Lung microvascular endothelial cell (primary cell): ENCODE measurements around the gene USP36. TPM values are rescaled to one million over a fixed set of nuclear protein-coding genes. Genes with fewer than 3 reads are reported as not detected.
"Not testable (repeated sequence)": the region's sequence is repeated elsewhere in the genome, so short reads cannot be mapped to it uniquely, and the experiment has no call there.

ENCODE experiments used
- DNase-seq, 2 donors: peaks; one replicate each; pipeline versions ENCODE4 v3.0.0 to v3.0.0-alpha.2; 2010; ENCODE audit warnings: low read depth in 2 of 2
- total RNA-seq: library from RNA; depleted of rRNA; stranded (reverse); fragments of >200 nt; gene quantifications from 2 replicates; pipeline ENCODE4 v1.2.1, GENCODE V29; 2014

Gene USP36
- total RNA-seq, 1 donor from 2014 or later = 9.9 TPM

DNA sequence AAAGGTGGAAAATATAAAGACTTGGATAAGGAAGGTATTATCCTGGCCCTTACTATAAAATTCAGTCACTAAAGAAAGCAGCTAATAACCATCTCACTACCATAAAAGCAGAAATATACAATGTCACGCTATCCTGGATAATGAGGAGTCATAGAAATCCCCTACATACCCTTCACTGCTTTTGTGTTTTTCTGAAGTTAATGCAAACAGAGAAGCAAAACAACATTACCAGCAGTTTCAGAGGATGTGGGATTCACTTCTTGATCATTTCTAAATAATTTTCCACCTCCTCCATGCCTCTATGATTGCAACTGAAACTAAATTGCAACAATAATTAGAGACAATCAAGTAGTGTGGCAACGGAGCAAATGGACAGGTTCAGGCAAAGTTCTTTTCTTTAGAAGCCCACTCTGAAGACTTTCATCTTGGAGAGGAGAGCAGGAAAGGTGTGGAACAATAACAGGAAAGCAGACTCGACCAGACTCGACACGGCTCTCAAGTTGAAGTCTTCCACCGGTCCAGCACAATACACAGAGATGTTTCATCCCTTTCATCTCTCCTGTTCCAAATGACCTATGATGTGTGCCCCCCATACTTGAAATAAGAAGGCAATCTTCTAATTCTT is 68.7 kb downstream of the USP36 start:
- peak in 1 of 2 donors; percentile 43 for DNase-seq

DNA sequence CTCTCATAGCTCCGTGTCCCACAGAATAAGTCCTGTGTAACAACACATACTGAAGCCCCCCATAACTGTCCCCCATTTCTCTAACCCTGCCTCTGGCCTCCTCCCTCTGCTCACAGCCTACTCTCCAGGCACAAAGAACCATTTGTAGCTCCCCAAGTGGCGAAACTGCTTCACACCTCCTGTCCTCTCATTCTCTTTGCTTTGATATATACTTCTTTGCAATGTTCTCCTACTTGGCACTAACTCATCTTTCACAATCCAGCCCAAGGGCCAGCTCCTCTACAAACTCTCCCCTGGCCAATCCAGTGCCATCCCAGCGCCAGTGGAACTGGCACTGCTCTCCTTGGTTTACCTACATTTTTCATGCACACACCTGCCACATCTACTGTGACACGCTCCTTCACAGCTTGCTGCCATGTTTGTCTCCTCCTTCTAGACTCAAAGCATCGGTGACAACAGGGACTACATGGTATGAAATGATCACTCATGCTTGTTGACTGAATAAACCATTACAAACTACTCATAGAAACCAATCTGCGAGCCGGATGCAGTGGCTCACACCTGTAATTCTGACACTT is 71.3 kb downstream of the USP36 start:
- DNase-seq = no peak

DNA sequence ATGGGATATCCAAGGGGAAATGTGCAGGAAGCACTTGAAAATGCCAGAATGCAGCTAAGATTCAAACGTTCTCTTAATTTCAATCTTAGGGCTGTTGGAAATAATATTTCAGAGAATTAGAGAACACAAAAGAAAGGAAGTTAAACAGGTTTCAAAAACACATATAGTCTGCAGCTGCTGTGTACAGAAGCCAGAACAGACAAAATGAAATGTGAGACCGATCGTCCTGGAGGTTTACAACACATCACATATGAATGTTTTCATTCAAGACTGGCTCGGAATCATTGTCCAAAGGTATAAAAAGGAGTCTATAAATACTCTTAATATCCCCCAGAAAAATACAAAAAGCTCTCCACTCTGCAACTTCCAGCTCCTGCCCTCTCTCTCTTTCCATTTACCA is 72.8 kb downstream of the USP36 start:
- peak in 1 of 2 donors; percentile 30 for DNase-seq

DNA sequence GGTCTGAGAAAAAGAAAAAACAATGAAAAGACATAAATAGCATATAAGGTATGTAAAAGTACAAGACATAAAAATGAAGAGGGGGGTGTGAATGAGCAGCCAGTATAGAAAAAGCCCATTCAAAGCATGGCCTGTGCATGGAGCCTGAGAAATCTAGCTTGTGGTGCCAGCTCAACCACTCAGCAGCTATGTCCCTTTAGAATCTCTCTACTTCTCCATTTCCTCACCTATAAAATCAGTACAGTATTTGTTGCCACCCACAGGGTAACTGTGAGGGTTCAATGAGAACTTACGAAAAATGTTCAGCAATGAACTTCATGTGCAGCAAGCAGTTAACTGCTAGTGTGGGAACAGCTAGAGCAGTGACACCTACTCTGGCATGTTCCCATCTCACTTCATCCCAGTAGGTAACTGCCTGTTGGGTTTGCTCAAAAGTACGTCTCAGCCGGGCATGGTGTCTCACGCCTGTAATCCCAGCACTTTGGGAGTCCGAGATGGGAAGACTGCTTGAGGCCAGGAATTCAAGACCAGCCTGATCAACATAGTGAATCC is 73.8 kb downstream of the USP36 start:
- no peak for DNase-seq

DNA sequence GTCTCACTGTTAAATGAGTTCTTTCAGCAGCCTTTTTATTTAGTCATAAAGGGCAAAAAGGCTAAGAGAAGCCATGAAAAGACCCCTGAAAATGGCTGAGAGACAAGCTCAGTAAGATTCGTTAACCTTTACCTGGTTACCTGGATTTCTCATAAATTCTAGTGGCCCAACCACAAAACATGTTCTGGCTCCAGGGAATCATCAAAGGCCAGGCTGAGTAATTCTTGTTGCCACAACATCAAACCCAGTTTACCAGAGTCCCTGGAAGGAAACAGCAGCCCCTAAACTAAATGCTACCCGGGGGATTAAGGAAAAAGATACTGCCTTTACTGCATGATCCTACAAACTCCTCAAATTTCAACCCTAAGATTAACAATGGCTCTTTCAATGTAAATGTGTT is 74.4 kb downstream of the USP36 start:
- DNase-seq = no peak

DNA sequence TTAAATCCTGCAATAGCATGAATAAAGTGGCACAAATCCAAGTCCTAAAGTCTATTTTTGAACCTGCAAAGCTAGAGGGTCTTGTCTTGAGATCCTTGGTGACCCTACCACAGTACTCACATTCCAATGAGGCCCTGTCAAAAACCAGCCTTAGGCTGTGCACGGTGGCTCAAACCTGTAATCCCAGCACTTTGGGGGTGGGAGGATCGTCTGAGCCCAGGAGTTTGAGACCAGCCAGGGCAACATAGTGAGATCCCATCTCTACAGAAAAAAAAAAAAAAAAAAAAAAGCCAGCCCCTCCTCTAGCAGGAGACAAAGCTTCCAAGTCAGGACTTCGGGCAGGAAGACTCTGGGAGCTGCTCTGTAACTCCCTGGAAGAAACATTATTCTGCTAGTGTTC is 74.8 kb downstream of the USP36 start:
- no peak for DNase-seq

DNA sequence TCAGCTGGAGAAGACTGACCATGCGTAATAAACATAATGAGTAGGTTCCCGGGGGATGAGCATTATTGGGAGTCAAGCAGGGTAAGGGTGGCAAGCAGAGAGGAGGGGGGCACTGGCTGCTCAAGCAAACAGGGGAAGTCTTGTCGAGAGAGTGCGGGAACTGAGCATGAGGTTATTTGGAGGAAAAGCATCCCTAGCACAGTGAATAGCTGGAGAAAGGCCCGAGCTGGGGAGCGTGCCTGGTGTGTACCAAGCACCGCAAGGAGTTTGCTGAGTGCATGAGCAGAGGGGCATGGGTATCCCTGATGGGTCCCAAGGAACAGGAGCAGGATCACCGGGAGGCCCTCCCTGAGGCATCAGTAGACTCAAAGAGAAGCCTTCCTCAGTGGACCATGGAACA is 75.7 kb downstream of the USP36 start:
- no peak for DNase-seq

DNA sequence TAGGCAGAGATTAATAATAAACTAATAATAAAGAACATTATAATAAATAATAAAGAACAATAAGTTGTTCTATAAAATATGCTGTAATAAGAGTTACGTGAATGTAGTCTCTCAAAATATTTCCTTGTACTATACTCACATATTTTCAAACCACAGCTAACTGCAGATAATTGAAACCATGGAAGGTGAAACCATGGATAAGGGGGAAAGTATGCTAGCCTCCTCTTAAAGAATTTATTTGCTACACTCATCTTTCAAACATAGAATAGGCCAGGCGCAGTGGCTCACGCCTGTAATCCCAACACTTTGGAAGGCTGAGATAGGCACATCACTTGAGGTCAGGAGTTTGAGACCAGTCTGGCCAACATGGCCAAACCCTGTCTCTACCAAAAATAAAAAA is 77.1 kb downstream of the USP36 start:
- no peak for DNase-seq

DNA sequence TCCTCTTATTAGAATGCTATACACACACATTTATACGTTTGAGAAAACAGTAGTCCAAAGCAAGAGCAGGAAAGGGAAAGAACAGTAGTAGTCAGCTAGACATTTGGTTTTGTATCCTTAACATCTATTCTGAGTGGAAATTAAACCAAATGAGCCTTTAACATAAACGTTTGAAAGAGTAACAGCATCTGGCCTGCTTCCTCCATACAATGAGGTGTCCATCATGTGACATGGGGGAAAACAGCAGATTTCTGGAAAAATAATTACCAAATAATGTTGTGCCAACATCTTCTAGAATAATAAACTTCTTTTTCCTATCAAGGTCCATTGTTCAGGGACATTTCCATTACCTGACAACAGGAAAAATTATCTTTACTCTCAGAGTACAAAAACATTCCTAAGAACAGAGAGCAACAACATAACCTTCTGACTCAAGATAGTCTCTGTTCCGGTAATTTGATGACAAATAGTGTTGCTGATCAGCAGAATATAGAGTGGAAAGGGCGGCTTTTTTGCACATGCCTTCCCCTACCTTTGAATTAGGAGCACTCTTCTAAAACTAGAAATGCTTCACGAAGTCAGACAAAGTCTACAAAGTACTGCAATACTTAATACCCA is 78.7 kb downstream of the USP36 start:
- DNase-seq = peak in 1 of 2 donors; percentile 54

DNA sequence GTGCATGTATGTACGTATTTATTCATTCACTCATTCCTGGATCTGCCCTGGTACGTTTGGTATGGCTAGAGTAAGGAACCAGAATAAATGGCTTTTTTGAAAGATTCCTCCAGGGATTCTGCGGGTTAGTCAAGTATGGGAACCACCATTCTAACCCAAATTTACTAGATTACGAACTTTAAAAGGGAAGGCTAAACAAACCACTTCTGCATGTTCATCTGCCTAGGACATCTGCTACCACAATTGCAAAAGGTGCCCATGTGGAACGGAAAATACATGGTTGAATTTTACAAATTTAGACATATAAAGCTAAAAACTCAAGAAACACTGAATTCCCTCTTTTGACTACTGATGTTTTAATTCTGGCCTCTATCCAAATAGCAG is 80.7 kb downstream of the USP36 start:
- no peak for DNase-seq

DNA sequence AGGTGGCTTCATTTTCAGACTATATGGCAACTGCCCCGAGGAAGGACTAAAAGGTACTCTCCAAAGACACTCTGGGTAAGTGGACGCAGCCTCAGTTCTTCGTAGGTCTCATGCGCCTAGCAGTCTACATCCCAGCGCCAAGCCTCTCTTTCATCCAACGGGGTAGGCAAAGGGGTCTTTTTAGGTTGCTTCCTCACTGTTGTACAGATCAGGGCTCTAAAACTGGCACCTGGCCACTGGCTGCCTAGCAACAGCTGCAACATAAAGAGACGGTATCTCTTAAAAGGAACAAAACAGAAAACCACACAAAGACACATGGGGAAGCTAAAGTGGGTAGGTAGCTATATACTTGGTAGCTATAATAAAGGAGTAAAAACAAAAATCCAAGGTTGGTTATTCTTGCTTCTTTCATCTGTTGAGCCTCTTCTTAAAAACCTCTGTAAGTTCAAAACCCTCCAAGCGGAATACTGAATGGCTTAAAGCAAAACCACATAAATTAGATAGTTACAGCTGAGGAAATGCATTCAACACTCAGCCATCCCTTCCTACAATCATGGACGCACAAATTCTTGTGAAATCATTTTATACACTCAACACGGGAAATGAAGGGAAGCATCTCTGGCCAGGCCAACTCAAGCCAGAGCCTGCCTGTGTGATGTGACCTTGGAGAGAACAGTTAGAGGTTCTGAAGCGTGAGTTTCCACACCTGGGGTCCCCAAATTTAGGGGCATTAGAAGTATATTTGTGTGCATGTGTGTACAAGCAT is 81.2 kb downstream of the USP36 start:
- DNase-seq = peak; percentile 56 to 83

DNA sequence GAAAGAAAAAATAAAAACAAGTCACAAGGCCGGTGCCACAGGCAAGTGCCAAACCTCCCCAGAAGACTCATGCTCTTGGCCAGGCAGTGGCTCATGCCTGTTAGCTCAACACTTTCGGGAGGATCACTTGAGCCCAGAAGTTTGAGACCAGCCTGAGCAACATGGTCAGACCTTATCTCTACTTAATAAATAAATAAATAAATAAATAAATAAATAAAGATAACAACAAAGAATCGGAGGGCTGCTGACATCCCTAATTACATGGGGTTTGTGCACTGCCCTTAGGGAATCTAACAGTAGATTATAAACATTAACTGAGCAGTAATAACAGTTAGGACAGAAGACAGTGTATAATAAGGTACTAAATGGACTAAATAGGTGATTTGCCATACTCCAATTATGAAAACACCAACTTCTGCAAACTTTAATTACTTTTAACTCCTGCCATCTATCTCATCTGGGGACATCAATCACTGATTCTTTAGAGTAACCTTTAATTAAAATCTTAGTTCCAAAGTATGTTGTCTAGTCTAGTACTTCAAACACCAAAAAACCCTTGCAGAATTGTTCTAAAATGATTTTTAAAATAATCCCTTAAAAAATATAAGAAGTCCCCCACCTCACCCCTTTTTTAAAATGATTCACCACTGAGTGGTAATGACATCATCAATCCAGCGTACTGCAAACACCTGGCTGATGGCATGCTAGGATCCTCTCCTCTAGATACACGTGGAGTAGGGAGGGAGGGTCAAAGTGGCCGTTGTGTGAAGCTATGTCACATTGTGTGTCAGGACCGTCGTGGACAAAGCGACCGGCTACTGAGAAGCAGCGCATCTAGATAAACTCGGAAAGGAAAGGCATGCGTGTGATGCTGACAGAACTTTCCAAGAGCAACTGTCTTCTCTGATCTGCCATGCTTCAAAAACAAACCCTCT is 87.0 kb downstream of the USP36 start:
- DNase-seq = no peak

DNA sequence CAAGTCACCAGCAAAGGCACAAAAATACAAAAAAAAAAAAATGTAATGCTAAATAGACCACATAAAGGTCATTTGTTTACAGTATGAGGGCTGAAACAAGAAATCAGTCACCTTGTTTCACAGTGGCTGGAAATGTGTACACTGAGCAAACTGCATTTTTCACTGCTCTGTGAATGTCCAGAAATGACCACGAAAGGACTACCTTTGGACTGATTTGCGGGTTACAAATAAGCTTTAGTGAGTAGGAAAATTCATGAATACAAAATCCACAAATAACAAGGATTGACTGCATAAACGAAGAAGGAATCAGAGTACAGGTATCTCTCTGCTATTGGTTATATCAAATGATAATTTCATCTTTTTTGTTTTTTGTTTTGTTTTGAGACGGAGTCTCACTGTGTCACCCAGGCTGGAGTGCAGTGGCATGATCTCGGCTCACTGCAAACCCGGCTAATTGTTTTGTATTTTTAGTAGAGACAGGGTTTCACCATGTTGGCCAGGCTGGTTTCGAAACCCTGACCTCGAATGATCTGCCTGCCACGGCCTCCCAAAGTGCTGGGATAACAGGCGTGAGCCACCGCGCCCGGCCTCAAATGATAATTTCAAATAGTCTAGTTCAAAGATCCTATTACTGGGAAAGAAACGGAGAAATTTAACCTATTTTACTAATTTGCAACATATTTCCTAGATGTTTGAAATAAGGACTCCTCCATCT is 89.0 kb downstream of the USP36 start:
- DNase-seq = no peak

DNA sequence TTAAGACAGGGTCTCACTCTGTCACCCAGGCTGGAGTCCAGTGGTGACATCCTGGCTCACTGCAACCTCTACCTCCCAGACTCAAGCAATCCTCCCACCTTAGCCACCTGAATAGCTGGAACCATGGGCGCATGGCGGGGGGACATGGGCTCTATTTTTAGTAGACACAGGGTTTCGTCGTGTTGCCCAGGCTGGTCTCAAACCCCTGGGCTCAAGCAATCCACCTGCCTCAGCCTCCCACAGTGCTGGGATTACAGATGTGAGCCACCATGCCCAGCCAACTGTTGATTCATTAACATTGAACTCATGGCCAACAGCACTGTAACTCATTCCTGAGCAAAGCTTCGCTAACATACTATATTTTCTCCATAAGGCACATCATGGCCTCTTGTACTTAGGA is 89.6 kb downstream of the USP36 start:
- DNase-seq = not testable (repeated sequence)

DNA sequence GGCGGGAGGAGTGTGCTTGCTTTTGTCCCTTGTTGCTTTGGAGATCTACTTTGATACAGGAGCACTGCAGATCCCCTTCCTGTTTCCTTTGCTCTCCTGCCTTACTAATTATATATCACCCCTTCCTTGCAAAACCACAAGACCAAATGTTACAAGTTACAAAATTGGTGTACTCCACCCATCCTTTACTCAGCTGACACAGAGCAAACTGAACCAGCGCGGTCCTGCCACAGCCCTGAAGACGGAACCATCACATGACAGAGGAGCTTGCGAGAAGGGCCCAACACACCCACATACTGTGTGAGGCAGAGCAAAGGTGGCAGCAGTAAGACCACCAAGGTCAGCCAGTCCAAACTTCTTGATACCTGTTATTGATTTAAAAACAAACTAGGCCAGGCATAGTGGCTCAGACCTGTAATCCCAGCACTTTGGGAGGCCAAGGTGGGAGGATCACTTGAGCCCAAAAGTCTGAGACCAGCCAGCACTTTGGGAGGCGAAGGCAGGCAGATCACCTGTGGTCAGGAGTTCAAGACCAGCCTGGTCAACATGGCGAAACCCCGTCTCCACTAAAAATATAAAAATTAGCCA is 91.8 kb downstream of the USP36 start:
- peak in 1 of 2 donors; percentile 62 for DNase-seq

DNA sequence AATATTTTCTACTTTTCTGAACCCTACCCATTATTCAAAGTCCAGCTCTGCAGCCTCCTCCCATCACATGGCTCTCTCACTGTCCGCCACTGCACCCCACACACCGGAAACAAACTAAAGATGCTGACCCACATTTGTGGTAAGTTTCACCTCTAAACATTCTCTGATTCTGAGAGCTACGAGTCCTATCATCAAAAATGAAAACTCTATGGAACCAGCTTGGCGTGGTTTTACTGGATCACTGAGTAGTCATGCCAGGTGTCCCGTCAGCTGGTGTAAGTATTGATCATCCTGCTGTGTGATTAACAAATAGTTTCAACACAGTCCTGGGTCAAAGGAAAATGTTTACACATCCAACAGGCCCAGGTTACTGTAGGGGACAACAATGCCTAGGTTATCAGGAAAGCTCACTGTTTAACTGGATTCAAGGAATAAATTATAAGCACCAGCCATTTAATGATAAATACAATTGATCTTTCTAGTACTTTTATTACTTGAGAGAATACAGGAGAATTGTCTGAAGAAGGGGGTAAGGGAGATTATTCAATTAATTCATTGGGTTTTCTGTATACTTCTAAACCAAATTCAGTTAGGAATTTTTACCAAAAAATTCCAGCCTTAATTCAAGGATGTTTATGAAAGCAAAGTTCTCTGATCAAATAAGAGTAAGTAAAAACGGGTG is 92.4 kb downstream of the USP36 start:
- no peak for DNase-seq

DNA sequence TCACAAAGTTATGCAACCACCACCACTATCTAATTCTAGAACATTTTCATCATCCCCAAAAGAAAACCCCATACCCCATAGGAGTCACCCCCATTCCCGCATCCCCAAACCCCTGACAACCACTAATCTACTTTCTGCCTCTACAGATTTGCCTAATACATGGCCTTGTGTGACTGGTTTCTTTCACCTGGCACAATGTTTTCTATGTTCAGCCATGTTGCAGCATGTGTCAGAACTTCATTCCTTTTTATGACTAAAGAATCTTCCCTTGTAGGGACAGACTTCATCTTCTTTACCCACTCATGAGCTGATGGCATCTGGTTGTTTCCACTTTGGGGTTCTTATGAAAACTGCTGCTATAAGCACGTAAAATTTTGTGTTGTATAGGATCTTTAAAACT is 93.1 kb downstream of the USP36 start:
- no peak for DNase-seq

DNA sequence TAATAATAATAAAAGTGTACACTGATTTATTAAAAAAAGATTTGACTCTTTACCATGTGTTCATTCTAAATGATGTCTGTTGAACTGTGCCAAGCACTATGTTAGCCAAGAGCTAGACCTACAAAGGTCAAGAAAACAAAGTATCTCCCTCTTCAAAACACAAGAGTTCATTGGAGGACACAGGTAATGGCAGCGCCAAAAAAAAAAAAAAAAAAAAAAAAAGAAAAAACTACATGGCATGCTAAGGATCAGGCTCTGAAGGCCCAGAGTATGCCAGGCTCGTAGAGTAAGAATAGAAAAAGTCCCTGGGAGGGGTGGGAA is 93.7 kb downstream of the USP36 start:
- DNase-seq = no peak

DNA sequence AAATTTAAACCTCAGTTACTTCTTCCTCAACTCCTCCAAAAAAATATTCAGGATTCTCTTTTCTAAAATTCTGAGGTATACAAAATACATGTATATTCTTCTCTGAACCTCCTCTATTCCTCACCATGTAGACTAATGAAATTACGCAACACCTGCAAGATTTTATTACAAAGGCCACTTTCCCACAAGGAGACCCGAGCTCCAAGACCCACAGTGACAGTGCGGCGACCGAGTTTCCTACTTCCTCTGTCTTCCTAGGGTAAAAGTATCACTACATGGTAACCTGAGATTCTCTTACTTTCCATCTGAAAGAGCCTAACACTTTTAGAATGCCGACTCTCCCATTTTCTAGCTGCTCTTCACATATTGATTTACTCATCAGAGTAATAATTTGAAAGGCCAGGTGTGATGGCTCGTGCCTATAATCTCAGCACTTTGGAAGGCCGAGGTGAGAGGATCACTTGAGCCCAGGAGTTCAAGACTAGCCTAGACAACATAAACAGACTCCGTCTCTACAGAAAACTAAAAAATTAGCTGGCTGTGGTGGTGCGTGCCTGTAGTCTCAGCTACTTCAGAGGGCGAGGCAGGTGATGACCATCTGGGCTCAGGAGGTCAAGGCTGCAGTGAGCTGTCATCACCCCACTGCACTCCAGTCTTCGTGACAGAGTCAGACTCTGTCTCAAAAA is 94.2 kb downstream of the USP36 start:
- no peak for DNase-seq
